GM12878 (cell line): ENCODE data around the gene AOAH. TPM values are rescaled to one million over a fixed set of nuclear protein-coding genes. Genes with fewer than 3 reads are reported as not detected.

Source experiments
- ATAC-seq: fragments of 200-7000 bp; cut with Tn5 transposase; 3 replicates; pipeline ENCODE4 v1.9.1; 2020; ENCODE audit warnings: mild to moderate bottlenecking, moderate library complexity
- BruUV-seq: library from RNA; stranded (reverse); fragments of 400-500 nt; replicated peaks from 2 replicates; lab custom pipeline; 2021; lab: Mats Ljungman, UMichigan
- CTCF ChIA-PET: fragments of 300-600 bp; sonication (Branson Sonifier 250); formaldehyde crosslinking; extraction: SDS; loops from one replicate; lab custom pipeline; 2021; ENCODE audit warnings: inconsistent platforms; lab: Yijun Ruan, JAX
- POLR2A ChIA-PET: fragments of 350-600 bp; formaldehyde crosslinking; extraction: SDS; loops from one replicate; lab custom pipeline; 2021; ENCODE audit warnings: inconsistent platforms; lab: Charles Lee
- RAD21 ChIA-PET: fragments of 300-600 bp; sonication (Branson Sonifier 250); formaldehyde crosslinking; loops from one replicate; lab custom pipeline; 2023; ENCODE audit warnings: antibody characterized with exemption; ENCODE audit not compliant: unreplicated experiment; lab: Charles Lee
- SMC1A ChIA-PET: fragments of 300-600 bp; sonication (Branson Sonifier 250); formaldehyde crosslinking; loops from one replicate; lab custom pipeline; 2023; ENCODE audit not compliant: unreplicated experiment, uncharacterized antibody; lab: Charles Lee
- DNase-seq: peaks from one replicate; pipeline ENCODE4 v3.0.0-alpha.2; 2011; ENCODE audit warnings: low read depth, low spot score
- FAIRE-seq: peaks from 3 replicates; lab custom pipeline; 2011; peaks lifted over from hg19 to GRCh38; lab: Jason Lieb, UNC
- H2AFZ ChIP-seq: 2 replicates; pipeline ENCODE4 v1.6.0; 2011; ENCODE audit warnings: low read depth, low read length, control low read depth; ENCODE audit not compliant: control insufficient read depth
- H3K27ac ChIP-seq: 2 replicates; pipeline ENCODE4 v1.5.1; 2011; ENCODE audit warnings: control low read depth; ENCODE audit not compliant: control insufficient read depth, insufficient read depth
- H3K27me3 ChIP-seq, 2 experiments: replicated peaks in 1 of 2; 2 replicates each; pipeline versions ENCODE4 v1.6.0 to v1.6.1; 2011; ENCODE audit warnings: low read length in 1 of 2; ENCODE audit not compliant: control insufficient read depth in 2 of 2, insufficient read depth in 2 of 2
- H3K36me3 ChIP-seq, 2 experiments: 2 replicates each; pipeline ENCODE4 v1.5.1; 2011; ENCODE audit warnings: low read length in 1 of 2; ENCODE audit not compliant: control insufficient read depth in 2 of 2, insufficient read depth in 2 of 2
- H3K4me1 ChIP-seq: 2 replicates; pipeline ENCODE4 v1.6.1; 2011; ENCODE audit warnings: mild to moderate bottlenecking, low read length, moderate library complexity, mixed read lengths; ENCODE audit not compliant: control insufficient read depth, insufficient read depth
- H3K4me2 ChIP-seq: 2 replicates; pipeline ENCODE4 v1.6.0; 2011; ENCODE audit warnings: control low read depth; ENCODE audit not compliant: control insufficient read depth, insufficient read depth
- H3K4me3 ChIP-seq: fragments of 200-600 bp; sonication (generic); 2 replicates; pipeline ENCODE4 v1.5.1; 2016
- H3K79me2 ChIP-seq: 2 replicates; pipeline ENCODE4 v1.6.0; 2011; ENCODE audit warnings: low read length; ENCODE audit not compliant: control insufficient read depth, insufficient read depth
- H3K9ac ChIP-seq: 2 replicates; pipeline ENCODE4 v1.8.0; 2011; ENCODE audit warnings: low read length, control low read depth, mixed read lengths; ENCODE audit not compliant: control insufficient read depth, insufficient read depth
- H3K9me3 ChIP-seq: replicated peaks from 3 replicates; pipeline ENCODE4 v1.5.1; 2011; ENCODE audit warnings: mild to moderate bottlenecking, low read length; ENCODE audit not compliant: control insufficient read depth, insufficient read depth
- H4K20me1 ChIP-seq: 2 replicates; pipeline ENCODE4 v1.6.0; 2011; ENCODE audit not compliant: control insufficient read depth, insufficient read depth
- ATF3 ChIP-seq: IDR thresholded peaks from 2 replicates; pipeline ENCODE4 v1.6.1; 2011; ENCODE audit warnings: low read depth, mild to moderate bottlenecking, low read length, moderate library complexity, borderline replicate concordance; ENCODE audit errors: extremely low read depth
- BMI1 ChIP-seq: fragments of 450-650 bp; IDR thresholded peaks from 2 replicates; pipeline ENCODE4 v1.6.1; 2016; ENCODE audit warnings: mild to moderate bottlenecking, moderate library complexity, borderline replicate concordance
- EED ChIP-seq: sonication (generic); IDR thresholded peaks from 2 replicates; pipeline ENCODE4 v1.6.1; 2016; ENCODE audit warnings: antibody characterized with exemption, low read depth
- IKZF2 ChIP-seq, 2 experiments: fragments of 450-650 bp; IDR thresholded peaks; 2 replicates each; pipeline ENCODE4 v1.6.1; 2017; ENCODE audit warnings: mild to moderate bottlenecking in 2 of 2, moderate library complexity in 2 of 2
- PRDM15 ChIP-seq: fragments of 450-650 bp; formaldehyde crosslinking; IDR thresholded peaks from 2 replicates; pipeline ENCODE4 v1.4.0; 2020; ENCODE audit warnings: mild to moderate bottlenecking, moderate library complexity
- WGBS: methylation state at CpG from one replicate; pipeline ENCODE4 v1.1.6; 2016; ENCODE audit warnings: low lambda C conversion rate; ENCODE audit not compliant: insufficient replicate concordance, insufficient coverage; ENCODE audit errors: missing lambda C conversion rate; 5-methylcytosine and 5-hydroxymethylcytosine counted together
- in situ Hi-C: fragments of 300-500 bp; cut with MboI; formaldehyde crosslinking; loops from 9 replicates; pipeline ENCODE4 v1.14.3; 2018; ENCODE audit warnings: mixed read lengths
- intact Hi-C: fragments of 100-400 bp; cut with micrococcal nuclease; formaldehyde crosslinking; loops from one replicate; pipeline ENCODE4 v1.14.2; 2022; ENCODE audit not compliant: unreplicated experiment
- polyA plus RNA-seq, 11 experiments: library from polyadenylated mRNA; depleted of rRNA in 4 of 11; unstranded in 6 of 11; stranded (reverse) in 5 of 11; fragments of >200 nt; fragmentation: Nextera tagmentation in 4 of 11; fragmentation: Illumina TruSeq in 1 of 11; extraction: Ambion mirVana in 4 of 11; extraction: Trizol in 1 of 11; gene quantifications; 1 replicate in 1 of 11; 2 replicates in 10 of 11; pipeline versions ENCODE4 v1.2.1 to v1.2.3, GENCODE V29; 2011 to 2016; ENCODE audit warnings: inconsistent platforms in 2 of 11, missing spikeins in 2 of 11, low read depth in 1 of 11
- total RNA-seq, 4 experiments: library from RNA; depleted of rRNA in 3 of 4; stranded (reverse); fragments of >200 nt in 3 of 4; fragmentation: Illumina TruSeq in 1 of 4; extraction: Trizol in 1 of 4; gene quantifications; 2 replicates each; pipeline versions ENCODE4 v1.2.1 to v1.2.3, GENCODE V29; 2013 to 2021
- TF ChIP-seq, protein P1 (sequence below): IDR thresholded peaks from 2 replicates; pipeline ENCODE4 v1.6.1; 2011; ENCODE audit warnings: borderline replicate concordance, low read depth, mild to moderate bottlenecking, moderate library complexity, low read length; ENCODE audit not compliant: insufficient read depth, poor library complexity, severe bottlenecking
- TF ChIP-seq, protein P2 (sequence below): IDR thresholded peaks from 2 replicates; pipeline ENCODE4 v1.6.1; 2012; ENCODE audit warnings: low read depth, low read length, improper control_type of control experiment
- TF ChIP-seq, protein P3 (sequence below): fragments of 450-650 bp; IDR thresholded peaks from 2 replicates; pipeline ENCODE4 v1.6.1; 2017; ENCODE audit warnings: mild to moderate bottlenecking, moderate library complexity

AOAH gene
- total and polyA plus RNA-seq, 10 of the 15 experiments (the other 5 are each of a cell fraction or from before 2014, with no cell fraction given): 0.32 to 2.8 (median 1.4) TPM

DNA sequence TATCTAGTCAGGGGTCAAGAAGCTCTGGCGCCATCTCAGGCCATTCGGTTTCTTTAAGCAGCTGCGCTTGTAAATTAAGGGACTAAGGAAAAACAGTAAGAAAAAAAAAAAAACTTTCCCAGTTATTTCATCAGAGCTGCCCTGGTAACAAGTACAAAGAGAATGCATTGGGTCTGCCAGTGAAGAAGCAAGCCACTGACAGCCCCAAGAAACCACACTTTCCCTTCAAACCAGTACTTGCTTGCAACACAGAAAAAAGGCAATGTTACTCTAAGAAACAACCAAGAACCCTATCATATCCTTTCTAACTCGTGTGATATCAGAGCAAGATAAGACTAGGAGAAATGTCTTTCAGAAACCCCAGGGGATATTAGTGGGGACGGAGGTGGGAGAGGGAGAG lies 40.6 kb upstream of the AOAH start (continued):
- TF ChIP-seq, protein P1, sequence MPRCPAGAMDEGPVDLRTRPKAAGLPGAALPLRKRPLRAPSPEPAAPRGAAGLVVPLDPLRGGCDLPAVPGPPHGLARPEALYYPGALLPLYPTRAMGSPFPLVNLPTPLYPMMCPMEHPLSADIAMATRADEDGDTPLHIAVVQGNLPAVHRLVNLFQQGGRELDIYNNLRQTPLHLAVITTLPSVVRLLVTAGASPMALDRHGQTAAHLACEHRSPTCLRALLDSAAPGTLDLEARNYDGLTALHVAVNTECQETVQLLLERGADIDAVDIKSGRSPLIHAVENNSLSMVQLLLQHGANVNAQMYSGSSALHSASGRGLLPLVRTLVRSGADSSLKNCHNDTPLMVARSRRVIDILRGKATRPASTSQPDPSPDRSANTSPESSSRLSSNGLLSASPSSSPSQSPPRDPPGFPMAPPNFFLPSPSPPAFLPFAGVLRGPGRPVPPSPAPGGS: no peak
- TF ChIP-seq BMI1 (no peak), IKZF2 (IDR thresholded peaks at IDR 0.05) (no peak), EED (no peak)

- no peaks in the 10 kb centered on the region for H3K36me3 ChIP-seq
- no peaks in the 10 kb centered on the region for H3K79me2 ChIP-seq
- CTCF ChIA-PET: no interaction called here
- FAIRE-seq: no peak
- H3K9me3 ChIP-seq: no peaks in the 10 kb centered on the region
- H3K4me2 ChIP-seq: no peak overlapping the region
- POLR2A ChIA-PET: no interaction called here
- no peak for DNase-seq
- no peak overlapping the region for H2AFZ ChIP-seq
- SMC1A ChIA-PET: interaction anchor here (0.5 kb wide), 1 partner anchor 88 kb away, joined by 3 read pairs; no protein-coding TSS in a partner anchor
- no peaks in the 10 kb centered on the region for H3K27me3 ChIP-seq
- 56% methylated on average over 10 of the region's 10 CpGs for WGBS
- no peak overlapping the region for H3K4me3 ChIP-seq
- intact Hi-C loops (no loop called here), in situ Hi-C loops (no loop called here)
- ATAC-seq: no peak
- H4K20me1 ChIP-seq: no peaks in the 10 kb centered on the region
- H3K27ac ChIP-seq: no peak overlapping the region
- H3K9ac ChIP-seq: no peak overlapping the region
- RAD21 ChIA-PET: no interaction called here
- no TSS peak for BruUV-seq
- no peaks in the 10 kb centered on the region for H3K4me1 ChIP-seq
- TF ChIP-seq, protein P2, sequence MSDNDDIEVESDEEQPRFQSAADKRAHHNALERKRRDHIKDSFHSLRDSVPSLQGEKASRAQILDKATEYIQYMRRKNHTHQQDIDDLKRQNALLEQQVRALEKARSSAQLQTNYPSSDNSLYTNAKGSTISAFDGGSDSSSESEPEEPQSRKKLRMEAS: no peak
- no peak for TF ChIP-seq PRDM15
- TF ChIP-seq ATF3: no peak
- TF ChIP-seq, protein P3, sequence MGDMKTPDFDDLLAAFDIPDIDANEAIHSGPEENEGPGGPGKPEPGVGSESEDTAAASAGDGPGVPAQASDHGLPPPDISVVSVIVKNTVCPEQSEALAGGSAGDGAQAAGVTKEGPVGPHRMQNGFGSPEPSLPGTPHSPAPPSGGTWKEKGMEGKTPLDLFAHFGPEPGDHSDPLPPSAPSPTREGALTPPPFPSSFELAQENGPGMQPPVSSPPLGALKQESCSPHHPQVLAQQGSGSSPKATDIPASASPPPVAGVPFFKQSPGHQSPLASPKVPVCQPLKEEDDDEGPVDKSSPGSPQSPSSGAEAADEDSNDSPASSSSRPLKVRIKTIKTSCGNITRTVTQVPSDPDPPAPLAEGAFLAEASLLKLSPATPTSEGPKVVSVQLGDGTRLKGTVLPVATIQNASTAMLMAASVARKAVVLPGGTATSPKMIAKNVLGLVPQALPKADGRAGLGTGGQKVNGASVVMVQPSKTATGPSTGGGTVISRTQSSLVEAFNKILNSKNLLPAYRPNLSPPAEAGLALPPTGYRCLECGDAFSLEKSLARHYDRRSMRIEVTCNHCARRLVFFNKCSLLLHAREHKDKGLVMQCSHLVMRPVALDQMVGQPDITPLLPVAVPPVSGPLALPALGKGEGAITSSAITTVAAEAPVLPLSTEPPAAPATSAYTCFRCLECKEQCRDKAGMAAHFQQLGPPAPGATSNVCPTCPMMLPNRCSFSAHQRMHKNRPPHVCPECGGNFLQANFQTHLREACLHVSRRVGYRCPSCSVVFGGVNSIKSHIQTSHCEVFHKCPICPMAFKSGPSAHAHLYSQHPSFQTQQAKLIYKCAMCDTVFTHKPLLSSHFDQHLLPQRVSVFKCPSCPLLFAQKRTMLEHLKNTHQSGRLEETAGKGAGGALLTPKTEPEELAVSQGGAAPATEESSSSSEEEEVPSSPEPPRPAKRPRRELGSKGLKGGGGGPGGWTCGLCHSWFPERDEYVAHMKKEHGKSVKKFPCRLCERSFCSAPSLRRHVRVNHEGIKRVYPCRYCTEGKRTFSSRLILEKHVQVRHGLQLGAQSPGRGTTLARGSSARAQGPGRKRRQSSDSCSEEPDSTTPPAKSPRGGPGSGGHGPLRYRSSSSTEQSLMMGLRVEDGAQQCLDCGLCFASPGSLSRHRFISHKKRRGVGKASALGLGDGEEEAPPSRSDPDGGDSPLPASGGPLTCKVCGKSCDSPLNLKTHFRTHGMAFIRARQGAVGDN: no peak
Observed at GRCh38 chr7:36763132-36763816, 39.0 kb upstream of the AOAH start.
